Ascending aorta (tissue), 2 donors: Measurements from ENCODE around the gene FAM156A. TPM values are rescaled to one million over a fixed set of nuclear protein-coding genes. Genes with fewer than 3 reads are reported as not detected.
"Not testable (repeated sequence)": the region's sequence is repeated elsewhere in the genome, so short reads cannot be mapped to it uniquely, and the experiment has no call there.

Experiments
- DNase-seq, 2 donors: peaks; one replicate each; pipeline ENCODE4 v3.0.0-alpha.2; 2019; ENCODE audit warnings: low spot score in 2 of 2
- H3K27ac ChIP-seq, 2 donors: fragments of 200-600 bp; sonication (generic); one replicate each; pipeline ENCODE4 v1.5.1; 2016 to 2017; ENCODE audit warnings: mild to moderate bottlenecking in 1 of 2
- H3K27me3 ChIP-seq: fragments of 200-600 bp; sonication (generic); one replicate; pipeline ENCODE4 v1.5.1; 2017
- H3K36me3 ChIP-seq, 2 donors: fragments of 200-600 bp; sonication (generic); one replicate each; pipeline ENCODE4 v1.5.1; 2016
- H3K4me1 ChIP-seq, 2 donors: fragments of 200-600 bp; sonication (generic); one replicate each; pipeline ENCODE4 v1.5.1; 2016 to 2017; ENCODE audit warnings: mild to moderate bottlenecking in 1 of 2
- H3K4me3 ChIP-seq, 2 donors: fragments of 200-600 bp; sonication (generic); one replicate each; pipeline ENCODE4 v1.5.1; 2016 to 2017; ENCODE audit warnings: mild to moderate bottlenecking in 1 of 2
- H3K9me3 ChIP-seq, 2 donors: fragments of 200-600 bp; sonication (generic); one replicate each; pipeline ENCODE4 v1.5.1; 2016
- intact Hi-C: fragments of 100-400 bp; cut with DNase I; formaldehyde crosslinking; loops from one replicate; pipeline ENCODE4 v1.15.1; 2023
- total RNA-seq: library from RNA; depleted of rRNA; stranded (reverse); fragments of >200 nt; gene quantifications from one replicate; pipeline ENCODE4 v1.1.0, GENCODE V29; 2016
- TF ChIP-seq, protein P1 (sequence below), 3 experiments: fragments of 200-600 bp in 2 of 3; fragments of 450-650 bp in 1 of 3; sonication (generic) in 2 of 3; IDR thresholded peaks; one replicate each; pipeline ENCODE4 v1.5.1; 2016 to 2019; ENCODE audit warnings: antibody characterized with exemption in 3 of 3, mild to moderate bottlenecking in 1 of 3, moderate library complexity in 1 of 3

Gene FAM156A, protein sequence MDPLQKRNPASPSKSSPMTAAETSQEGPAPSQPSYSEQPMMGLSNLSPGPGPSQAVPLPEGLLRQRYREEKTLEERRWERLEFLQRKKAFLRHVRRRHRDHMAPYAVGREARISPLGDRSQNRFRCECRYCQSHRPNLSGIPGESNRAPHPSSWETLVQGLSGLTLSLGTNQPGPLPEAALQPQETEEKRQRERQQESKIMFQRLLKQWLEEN
- total RNA-seq, result 50.9 TPM

DNA sequence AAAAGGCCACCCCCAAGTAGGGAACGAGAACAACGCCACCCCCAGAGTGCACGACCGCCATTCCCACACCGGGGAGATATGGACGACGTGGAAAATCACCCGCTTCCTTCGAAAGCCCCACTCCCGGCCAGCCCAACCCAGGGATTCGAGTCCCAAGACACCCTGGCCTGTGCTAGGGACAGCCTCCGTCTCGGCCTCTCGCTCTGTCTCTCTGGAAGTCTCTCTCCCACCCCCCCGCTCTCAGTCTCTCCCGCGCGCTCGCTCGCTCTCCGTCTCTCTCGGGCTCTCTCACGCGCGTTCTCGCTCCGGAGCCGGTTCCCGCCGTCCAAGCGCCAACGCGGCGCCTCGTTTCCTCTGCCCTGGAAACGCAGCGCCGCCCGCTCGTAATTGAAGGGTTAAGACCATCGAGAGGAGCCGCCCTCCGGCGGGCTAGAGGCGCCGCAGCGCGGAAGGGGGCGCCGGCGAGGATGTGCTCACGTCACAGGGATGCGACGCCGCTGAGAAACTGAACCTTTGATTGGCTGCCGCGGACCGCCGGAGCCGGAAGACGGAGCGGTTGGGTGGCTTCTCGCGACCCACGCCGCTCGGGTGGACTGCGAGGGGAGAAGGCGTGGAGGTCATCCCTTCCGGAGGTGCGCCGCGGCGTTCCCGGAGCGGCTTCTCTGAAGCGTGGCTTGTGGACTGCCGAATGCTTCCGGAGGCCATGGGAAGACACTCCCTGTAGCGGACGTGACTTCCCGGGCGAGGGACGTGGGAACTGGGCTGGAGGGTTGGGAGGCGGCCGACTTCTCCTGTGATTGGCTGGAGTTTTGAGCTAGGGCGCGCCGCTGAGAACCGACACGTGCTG is at the start of gene FAM156A:
FAM156A (minus strand) TSS at position 406 of the 847 bp plus-strand sequence. CDS start 9,930 bp downstream, outside the sequence.
- H3K36me3 ChIP-seq, H3K27ac ChIP-seq, H3K27me3 ChIP-seq, H3K4me1 ChIP-seq, H3K4me3 ChIP-seq, intact Hi-C loops, H3K9me3 ChIP-seq, DNase-seq: not testable (repeated sequence)

DNA sequence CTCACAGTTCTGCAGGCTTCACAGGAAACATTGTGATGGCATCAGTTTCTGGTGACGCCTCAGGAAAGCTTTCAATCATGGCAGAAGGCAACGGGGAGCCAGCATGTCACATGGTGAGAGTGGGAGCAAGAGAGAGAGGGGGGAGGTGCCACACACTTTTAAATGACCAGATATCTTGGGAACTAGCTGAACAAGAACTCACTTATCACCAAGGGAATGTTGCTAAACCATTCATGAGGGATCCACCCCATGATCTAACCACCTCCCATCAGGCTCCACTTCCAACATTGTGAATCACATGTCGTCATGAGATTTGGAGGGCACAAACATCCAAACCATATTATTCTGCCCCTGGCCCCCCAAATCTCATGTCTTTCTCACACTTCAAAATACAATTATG is 47.0 kb upstream of the FAM156A start:
- no peak overlapping the region for H3K4me3 ChIP-seq
- H3K36me3 ChIP-seq, result no peaks in the 10 kb centered on the region
- TF ChIP-seq, protein P1, sequence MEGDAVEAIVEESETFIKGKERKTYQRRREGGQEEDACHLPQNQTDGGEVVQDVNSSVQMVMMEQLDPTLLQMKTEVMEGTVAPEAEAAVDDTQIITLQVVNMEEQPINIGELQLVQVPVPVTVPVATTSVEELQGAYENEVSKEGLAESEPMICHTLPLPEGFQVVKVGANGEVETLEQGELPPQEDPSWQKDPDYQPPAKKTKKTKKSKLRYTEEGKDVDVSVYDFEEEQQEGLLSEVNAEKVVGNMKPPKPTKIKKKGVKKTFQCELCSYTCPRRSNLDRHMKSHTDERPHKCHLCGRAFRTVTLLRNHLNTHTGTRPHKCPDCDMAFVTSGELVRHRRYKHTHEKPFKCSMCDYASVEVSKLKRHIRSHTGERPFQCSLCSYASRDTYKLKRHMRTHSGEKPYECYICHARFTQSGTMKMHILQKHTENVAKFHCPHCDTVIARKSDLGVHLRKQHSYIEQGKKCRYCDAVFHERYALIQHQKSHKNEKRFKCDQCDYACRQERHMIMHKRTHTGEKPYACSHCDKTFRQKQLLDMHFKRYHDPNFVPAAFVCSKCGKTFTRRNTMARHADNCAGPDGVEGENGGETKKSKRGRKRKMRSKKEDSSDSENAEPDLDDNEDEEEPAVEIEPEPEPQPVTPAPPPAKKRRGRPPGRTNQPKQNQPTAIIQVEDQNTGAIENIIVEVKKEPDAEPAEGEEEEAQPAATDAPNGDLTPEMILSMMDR (IDR thresholded peaks at IDR 0.05), result no peak
- H3K4me1 ChIP-seq, result no peaks in the 10 kb centered on the region
- no peak overlapping the region for H3K27ac ChIP-seq
- intact Hi-C loops, result no loop called here
- H3K27me3 ChIP-seq, result no peaks in the 10 kb centered on the region
- H3K9me3 ChIP-seq, result peaks cover 0 to 5% of the 10 kb centered on the region in 2 donors
- DNase-seq, result no peak

DNA sequence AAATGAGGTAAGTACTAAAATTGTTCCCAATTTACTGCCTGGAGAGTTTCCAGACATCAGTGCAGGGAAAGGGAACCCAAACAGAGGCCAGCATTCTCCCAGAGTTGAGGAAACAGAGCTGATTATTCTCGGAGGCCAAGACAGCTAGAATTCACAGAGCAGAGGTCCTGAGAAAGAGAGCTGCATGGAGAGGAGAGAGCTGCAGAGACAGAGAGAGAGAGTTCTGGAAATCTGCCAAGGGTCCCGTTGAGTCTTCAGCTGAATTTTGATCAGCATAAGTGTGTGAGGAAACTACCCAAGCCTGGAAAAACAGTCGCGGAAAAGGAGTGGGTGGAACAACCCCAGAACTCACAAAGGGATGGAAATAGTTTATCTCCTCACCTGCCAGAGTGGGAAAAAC is 46.5 kb upstream of the FAM156A start:
- no peak for DNase-seq
- Histone ChIP-seq H3K4me1 (no peaks in the 10 kb centered on the region), H3K27me3 (no peaks in the 10 kb centered on the region), H3K4me3 (no peak overlapping the region), H3K36me3 (no peaks in the 10 kb centered on the region), H3K9me3 (peaks cover 0 to 5% of the 10 kb centered on the region in 2 donors), H3K27ac (no peak overlapping the region)
- TF ChIP-seq, protein P1 (IDR thresholded peaks at IDR 0.05), result no peak
- intact Hi-C loops, result no loop called here

DNA sequence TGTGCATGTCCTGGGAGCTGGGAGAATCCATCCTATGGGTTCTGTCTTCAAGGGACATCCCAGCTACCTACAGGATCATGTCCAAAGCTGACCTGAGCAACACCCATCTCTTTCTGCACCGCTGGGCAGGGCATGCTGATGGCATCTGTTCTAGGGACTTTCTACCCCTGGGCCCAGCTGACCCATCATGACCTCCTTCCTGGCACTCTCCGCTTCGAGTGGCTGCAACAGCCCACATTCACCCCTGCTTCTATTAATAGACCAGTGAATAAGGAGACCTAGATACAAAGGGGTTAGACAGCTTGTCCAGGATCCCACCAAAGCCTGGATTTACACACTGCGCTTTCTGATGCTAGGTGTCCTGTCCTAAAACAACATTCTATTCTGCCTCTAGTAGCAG is 45.7 kb upstream of the FAM156A start:
- Histone ChIP-seq H3K4me1 (no peaks in the 10 kb centered on the region), H3K27me3 (no peaks in the 10 kb centered on the region), H3K27ac (no peak overlapping the region), H3K36me3 (no peaks in the 10 kb centered on the region), H3K4me3 (no peak overlapping the region), H3K9me3 (peaks cover 0 to 5% of the 10 kb centered on the region in 2 donors)
- intact Hi-C loops, result no loop called here
- DNase-seq, result no peak
- TF ChIP-seq, protein P1 (IDR thresholded peaks at IDR 0.05), result no peak

DNA sequence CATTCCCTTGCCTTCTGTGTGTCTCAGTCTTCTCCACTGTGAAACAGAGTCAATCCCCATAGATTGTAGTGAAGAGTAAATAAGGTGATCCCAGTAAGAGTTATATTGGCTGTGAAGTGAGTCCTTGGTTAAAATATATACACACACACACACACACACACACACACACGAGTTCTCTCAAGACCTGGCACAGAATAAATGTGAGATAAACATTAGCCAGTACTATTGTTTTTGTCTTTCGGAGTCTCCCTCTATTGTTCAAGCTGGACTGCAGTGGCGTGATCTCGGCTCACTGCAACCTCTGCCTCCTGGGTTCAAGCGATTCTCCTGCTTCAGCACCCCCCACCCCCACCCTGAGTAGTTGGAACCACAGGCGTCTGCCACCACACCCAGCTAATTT is 44.8 kb upstream of the FAM156A start:
- DNase-seq, result no peak
- H3K27ac ChIP-seq, result no peak overlapping the region
- H3K4me3 ChIP-seq, result no peak overlapping the region
- H3K9me3 ChIP-seq, result no peaks in the 10 kb centered on the region
- no peaks in the 10 kb centered on the region for H3K4me1 ChIP-seq
- H3K27me3 ChIP-seq, result no peaks in the 10 kb centered on the region
- H3K36me3 ChIP-seq, result no peaks in the 10 kb centered on the region
- TF ChIP-seq, protein P1 (IDR thresholded peaks at IDR 0.05), result no peak
- intact Hi-C loops, result no loop called here

DNA sequence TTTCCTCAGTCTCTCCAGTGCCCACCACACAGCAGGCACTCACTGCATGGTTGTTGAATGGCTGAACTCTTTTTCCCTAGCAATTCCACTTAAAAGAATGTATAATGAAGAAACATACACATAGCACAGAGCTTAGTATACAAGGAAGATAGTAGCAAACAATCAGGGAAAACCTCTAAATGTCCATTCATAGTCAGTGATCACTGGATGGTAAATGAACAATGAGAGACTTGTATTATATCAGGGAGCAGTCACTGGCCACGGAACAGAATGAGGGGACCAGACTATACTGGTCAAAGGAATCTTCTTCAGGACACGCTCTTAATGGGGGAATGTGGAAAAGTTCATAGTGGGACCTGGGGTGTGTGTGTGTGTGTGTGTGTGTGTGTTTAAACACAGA is 43.6 kb upstream of the FAM156A start:
- Histone ChIP-seq H3K9me3 (no peaks in the 10 kb centered on the region), H3K27ac (no peak overlapping the region), H3K27me3 (no peaks in the 10 kb centered on the region), H3K36me3 (no peaks in the 10 kb centered on the region), H3K4me1 (no peaks in the 10 kb centered on the region), H3K4me3 (no peak overlapping the region)
- intact Hi-C loops, result no loop called here
- TF ChIP-seq, protein P1 (IDR thresholded peaks at IDR 0.05), result no peak
- DNase-seq, result no peak
